Measurements from ENCODE around the gene ZFYVE16.

DNA sequence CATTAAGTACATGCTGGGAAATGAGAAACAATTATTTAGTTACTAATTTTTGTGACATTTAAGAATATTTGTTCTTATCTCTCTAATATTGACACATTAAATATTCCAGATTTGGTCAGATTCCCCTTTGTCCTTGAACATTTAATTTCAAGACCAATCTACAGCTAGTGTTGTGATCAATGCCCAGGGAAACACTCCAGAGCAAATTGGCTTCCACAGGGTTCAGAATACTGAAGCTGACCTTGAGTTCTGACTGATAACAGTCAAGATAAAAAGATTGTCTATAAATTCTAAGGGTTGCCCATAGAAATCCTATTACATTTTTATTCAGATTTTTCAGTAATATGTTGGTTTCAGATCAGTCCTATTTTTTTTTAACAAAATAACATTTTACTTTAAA lies 31.3 kb downstream of the ZFYVE16 start:
- no peak for TF ChIP-seq EZH2phosphoT487 (IDR thresholded peaks at IDR 0.05; ENCODE audit: low read depth)
- TF ChIP-seq, protein P1, sequence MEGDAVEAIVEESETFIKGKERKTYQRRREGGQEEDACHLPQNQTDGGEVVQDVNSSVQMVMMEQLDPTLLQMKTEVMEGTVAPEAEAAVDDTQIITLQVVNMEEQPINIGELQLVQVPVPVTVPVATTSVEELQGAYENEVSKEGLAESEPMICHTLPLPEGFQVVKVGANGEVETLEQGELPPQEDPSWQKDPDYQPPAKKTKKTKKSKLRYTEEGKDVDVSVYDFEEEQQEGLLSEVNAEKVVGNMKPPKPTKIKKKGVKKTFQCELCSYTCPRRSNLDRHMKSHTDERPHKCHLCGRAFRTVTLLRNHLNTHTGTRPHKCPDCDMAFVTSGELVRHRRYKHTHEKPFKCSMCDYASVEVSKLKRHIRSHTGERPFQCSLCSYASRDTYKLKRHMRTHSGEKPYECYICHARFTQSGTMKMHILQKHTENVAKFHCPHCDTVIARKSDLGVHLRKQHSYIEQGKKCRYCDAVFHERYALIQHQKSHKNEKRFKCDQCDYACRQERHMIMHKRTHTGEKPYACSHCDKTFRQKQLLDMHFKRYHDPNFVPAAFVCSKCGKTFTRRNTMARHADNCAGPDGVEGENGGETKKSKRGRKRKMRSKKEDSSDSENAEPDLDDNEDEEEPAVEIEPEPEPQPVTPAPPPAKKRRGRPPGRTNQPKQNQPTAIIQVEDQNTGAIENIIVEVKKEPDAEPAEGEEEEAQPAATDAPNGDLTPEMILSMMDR (IDR thresholded peaks at IDR 0.05; ENCODE audit: low read depth, low read length), result no peak

Measured in OCI-LY3 (cell line).